Activated B cell treated with CpG ODN at 0.5 μM for 24 hours (primary cell): ENCODE data around the gene HSD11B2. TPM values are rescaled to one million over a fixed set of nuclear protein-coding genes. Genes with fewer than 3 reads are reported as not detected.

Experiments
- ATAC-seq: fragments of 200-7000 bp; cut with Tn5 transposase; one replicate; pipeline ENCODE4 v1.10.0; 2021; ENCODE audit warnings: low read depth, mild to moderate bottlenecking, moderate library complexity
- CTCF ChIA-PET: fragments of 350-600 bp; sonication (Branson Sonifier 250); formaldehyde crosslinking; loops from one replicate; lab custom pipeline; 2021; ENCODE audit warnings: antibody characterized with exemption; lab: Charles Lee
- POLR2A ChIA-PET: fragments of 350-600 bp; sonication (Branson Sonifier 250); formaldehyde crosslinking; loops from one replicate; lab custom pipeline; 2021; ENCODE audit warnings: antibody characterized with exemption; lab: Charles Lee
- DNase-seq: peaks from one replicate; pipeline ENCODE4 v3.0.0; 2022
- H3K27ac Mint-ChIP-seq: one replicate; pipeline ENCODE4 v1.8.0; 2020; ENCODE audit warnings: mixed read lengths
- H3K27me3 Mint-ChIP-seq: one replicate; pipeline ENCODE4 v1.8.0; 2021; ENCODE audit warnings: mixed read lengths
- H3K36me3 Mint-ChIP-seq: one replicate; pipeline ENCODE4 v1.8.0; 2021; ENCODE audit warnings: low read depth, mixed read lengths
- H3K4me1 Mint-ChIP-seq: one replicate; pipeline ENCODE4 v1.8.0; 2021; ENCODE audit warnings: mixed read lengths
- H3K4me3 Mint-ChIP-seq: one replicate; pipeline ENCODE4 v1.8.0; 2020; ENCODE audit warnings: mild to moderate bottlenecking, mixed read lengths
- H3K9me3 Mint-ChIP-seq: one replicate; pipeline ENCODE4 v1.8.0; 2020; ENCODE audit warnings: mixed read lengths
- CTCF ChIP-seq: fragments of 200-600 bp; IDR thresholded peaks from one replicate; pipeline ENCODE4 v1.8.0; 2022; ENCODE audit warnings: antibody characterized with exemption, mild to moderate bottlenecking
- intact Hi-C: fragments of 100-400 bp; cut with micrococcal nuclease; formaldehyde crosslinking; loops from one replicate; pipeline ENCODE4 v1.15.1; 2024
- total RNA-seq: library from RNA; stranded (reverse); gene quantifications from 2 replicates; pipeline ENCODE4 v1.2.3, GENCODE V29; 2022

Gene HSD11B2
- total RNA-seq, 1 donor from 2014 or later: 0.49 TPM

DNA sequence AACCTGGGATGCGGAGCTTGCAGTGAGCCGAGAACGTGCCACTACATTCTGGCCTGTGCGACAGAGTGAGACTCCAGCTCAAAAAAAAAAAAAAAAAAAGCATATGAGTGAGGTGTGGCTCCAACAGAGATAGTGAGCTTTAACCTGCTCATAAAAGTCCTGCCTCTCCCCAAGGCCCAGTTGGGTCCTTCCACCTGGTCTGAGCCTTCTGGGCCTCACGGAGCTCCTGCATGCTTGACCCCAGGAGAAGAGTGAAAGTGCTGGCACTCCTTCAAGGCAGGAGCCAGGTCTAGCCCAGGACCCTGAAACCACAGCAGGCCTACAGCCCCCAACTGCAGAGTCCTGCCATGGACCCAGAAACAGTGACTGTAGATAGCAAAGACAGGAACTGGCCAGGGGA lies 17.7 kb downstream of the HSD11B2 start:
- Mint-ChIP-seq H3K4me1 (no peaks in the 10 kb centered on the region), H3K36me3 (peaks cover 69% of the 10 kb centered on the region), H3K27ac (no peak overlapping the region), H3K4me3 (no peak overlapping the region), H3K27me3 (no peaks in the 10 kb centered on the region), H3K9me3 (no peaks in the 10 kb centered on the region)
- no peak for DNase-seq
- POLR2A ChIA-PET: no interaction called here
- no peak for TF ChIP-seq CTCF
- intact Hi-C loops: loop anchor here (5.0 kb wide), 2 partner anchors 76 to 471 kb away; no protein-coding TSS in a partner anchor
- ATAC-seq: no peak
- CTCF ChIA-PET: interaction anchor here (0.9 to 3.5 kb wide), 2 partner anchors 17 to 21 kb away, joined by 4 to 28 read pairs; no protein-coding TSS in a partner anchor

DNA sequence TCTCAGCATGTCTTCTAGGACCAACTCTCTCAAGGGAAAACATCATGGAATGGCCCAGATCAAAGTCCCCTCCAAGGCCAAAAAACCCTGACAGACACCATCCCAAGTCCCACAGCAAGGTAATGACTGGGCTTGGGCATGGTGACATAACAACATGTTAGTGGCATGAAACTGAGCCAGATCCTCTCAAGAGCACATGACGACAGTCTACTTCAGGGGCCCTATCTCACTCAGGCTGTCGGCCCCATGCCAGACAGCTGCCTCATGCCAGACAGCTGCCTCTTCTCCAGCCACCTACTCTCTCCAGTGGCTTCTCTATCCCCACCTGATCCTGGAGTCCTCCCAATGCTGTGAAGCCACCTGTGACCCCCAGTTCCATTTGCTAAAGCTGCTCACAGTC lies 18.4 kb downstream of the HSD11B2 start:
- POLR2A ChIA-PET: no interaction called here
- H3K9me3 Mint-ChIP-seq: no peaks in the 10 kb centered on the region
- no peak for TF ChIP-seq CTCF
- CTCF ChIA-PET: interaction anchor here (1.4 kb wide), 1 partner anchor 16 kb away, joined by 3 read pairs; no protein-coding TSS in a partner anchor
- H3K27me3 Mint-ChIP-seq: no peaks in the 10 kb centered on the region
- ATAC-seq (no peak), DNase-seq (no peak)
- H3K4me1 Mint-ChIP-seq: no peaks in the 10 kb centered on the region
- intact Hi-C loops: loop anchor here (5.0 kb wide), 2 partner anchors 77 to 472 kb away; no protein-coding TSS in a partner anchor
- no peak overlapping the region for H3K27ac Mint-ChIP-seq
- H3K4me3 Mint-ChIP-seq: no peak overlapping the region
- H3K36me3 Mint-ChIP-seq: peaks cover 72% of the 10 kb centered on the region

DNA sequence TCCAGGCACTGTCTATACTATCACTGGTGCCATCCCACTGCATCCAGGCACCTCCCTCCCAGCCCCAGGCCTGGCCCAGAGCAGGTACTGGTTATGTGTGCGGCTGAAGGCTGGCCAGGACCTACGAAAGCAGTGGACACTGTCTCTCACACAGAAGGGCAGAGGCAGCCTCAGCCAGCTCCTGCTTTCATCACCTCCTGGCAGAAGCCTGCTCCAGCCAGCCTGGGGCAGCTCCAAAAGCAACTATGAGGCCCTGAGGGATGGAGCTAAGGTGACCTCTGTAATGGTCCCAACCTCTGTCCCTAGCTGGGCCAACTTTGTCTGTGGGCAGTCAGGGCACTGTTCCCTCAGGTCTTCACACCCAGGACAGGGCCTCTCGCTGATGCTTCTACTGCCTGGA lies 18.8 kb downstream of the HSD11B2 start:
- ATAC-seq: no peak

DNA sequence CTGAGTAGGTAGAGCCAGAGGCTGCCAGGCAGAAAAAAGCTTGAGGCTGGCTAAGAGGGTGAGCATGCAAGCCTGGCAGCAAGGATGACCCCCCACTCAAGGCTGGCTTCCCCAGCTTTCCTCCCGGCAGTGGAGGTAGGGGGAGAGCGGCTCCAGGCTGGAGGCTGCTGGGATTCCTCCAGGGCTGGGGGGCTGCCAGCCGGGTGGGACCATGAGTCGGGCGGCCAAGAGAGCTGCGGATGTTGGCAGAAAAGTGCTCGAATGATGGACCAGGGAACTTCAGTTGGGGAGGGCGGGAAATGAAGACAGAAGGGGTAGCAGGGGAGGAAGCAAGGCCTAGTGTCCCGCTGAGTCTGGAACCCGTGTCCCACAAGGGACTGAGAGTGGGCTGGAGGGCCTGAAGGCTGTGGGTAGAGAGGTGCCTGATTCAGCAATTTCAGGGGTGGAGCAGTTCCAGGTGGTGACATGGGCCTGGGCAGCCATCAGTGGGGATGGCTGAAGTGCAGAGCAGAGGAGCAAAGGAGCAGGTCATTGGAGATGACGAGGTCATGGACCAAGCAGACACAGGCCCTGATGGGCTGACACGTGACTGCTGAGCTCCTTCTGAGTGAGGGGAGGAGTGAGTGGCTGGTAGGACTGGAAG lies 20.3 kb downstream of the HSD11B2 start:
- Mint-ChIP-seq H3K36me3 (peaks cover 69% of the 10 kb centered on the region), H3K9me3 (no peaks in the 10 kb centered on the region), H3K4me1 (no peaks in the 10 kb centered on the region), H3K27ac (no peak overlapping the region), H3K4me3 (no peak overlapping the region), H3K27me3 (no peaks in the 10 kb centered on the region)
- ATAC-seq (no peak), DNase-seq (no peak)
- POLR2A ChIA-PET: no interaction called here
- TF ChIP-seq CTCF: no peak
- CTCF ChIA-PET: interaction anchor here (0.6 to 1.1 kb wide), 4 partner anchors 15 to 1733 kb away, joined by 3 read pairs; no protein-coding TSS in a partner anchor
- intact Hi-C loops: no loop called here

More for the DNA sequence above, 18.8 kb downstream of the HSD11B2 start:
- Mint-ChIP-seq H3K4me3 (no peak overlapping the region), H3K27ac (no peak overlapping the region), H3K4me1 (no peaks in the 10 kb centered on the region), H3K9me3 (no peaks in the 10 kb centered on the region), H3K36me3 (peaks cover 71% of the 10 kb centered on the region), H3K27me3 (no peaks in the 10 kb centered on the region)
- no peak for TF ChIP-seq CTCF
- no peak for DNase-seq
- ChIA-PET CTCF (interaction anchor here (1.1 to 1.4 kb wide), 2 partner anchors 15 to 30 kb away, joined by 3 read pairs; no protein-coding TSS in a partner anchor), POLR2A (no interaction called here)
- intact Hi-C loops: loop anchor here (5.0 kb wide), 2 partner anchors 77 to 472 kb away; no protein-coding TSS in a partner anchor

DNA sequence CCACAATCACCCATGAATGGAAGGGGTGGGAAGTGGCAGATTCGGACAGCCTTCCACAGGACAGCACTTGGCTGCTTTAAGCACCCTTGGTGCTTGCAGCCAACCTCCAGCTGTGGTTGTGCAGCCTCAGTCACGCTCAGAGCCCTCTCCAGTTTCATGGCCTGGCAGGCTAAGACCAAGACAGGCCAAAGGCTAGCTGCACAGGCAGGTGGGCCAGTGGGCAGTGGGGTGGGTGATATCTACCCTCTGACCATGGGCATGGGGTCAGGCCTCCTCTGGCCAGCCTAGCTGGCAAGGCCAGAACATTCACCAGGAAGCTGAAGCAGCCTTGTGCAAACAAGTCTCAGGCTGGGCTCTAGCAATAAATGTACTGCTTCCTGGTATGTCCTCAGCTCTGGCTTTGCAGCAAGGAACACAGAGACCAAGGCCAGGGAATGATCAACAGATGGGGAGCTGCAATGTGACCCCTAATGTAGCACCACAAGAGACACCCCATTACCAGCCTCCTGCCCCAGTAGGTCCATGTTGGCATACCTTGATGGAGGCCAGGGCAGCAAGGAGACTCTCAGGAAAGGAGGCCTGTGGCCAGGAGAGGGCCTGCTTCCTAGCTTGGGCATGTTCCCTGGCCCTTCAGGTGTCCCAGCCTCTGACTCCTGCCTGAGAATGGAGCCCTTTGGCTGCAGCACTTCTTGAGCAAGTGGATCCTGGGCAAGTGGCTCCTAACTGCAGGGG lies 20.9 kb downstream of the HSD11B2 start:
- TF ChIP-seq CTCF: no peak
- DNase-seq (no peak), ATAC-seq (no peak)
- Mint-ChIP-seq H3K4me1 (no peaks in the 10 kb centered on the region), H3K27ac (no peak overlapping the region), H3K4me3 (no peak overlapping the region), H3K36me3 (peaks cover 67% of the 10 kb centered on the region), H3K27me3 (no peaks in the 10 kb centered on the region), H3K9me3 (no peaks in the 10 kb centered on the region)
- CTCF ChIA-PET: interaction anchor here (1.1 kb wide), 1 partner anchor 14 kb away, joined by 3 read pairs; no protein-coding TSS in a partner anchor
- POLR2A ChIA-PET: no interaction called here
- intact Hi-C loops: no loop called here
